K562 (cell line): ENCODE measurements around the gene ORM1.

Source experiments
- BHLHE40 ChIP-seq: IDR thresholded peaks from 2 replicates; pipeline ENCODE4 v1.6.1; 2011; ENCODE audit warnings: low read length, improper control_type of control experiment
- CHCHD3 ChIP-seq: fragments of 250-450 bp; sonication (Bioruptor Pico); IDR thresholded peaks from 2 replicates; pipeline ENCODE4 v2.1.2; 2022; ENCODE audit warnings: mild to moderate bottlenecking
- EWSR1 ChIP-seq: fragments of 450-650 bp; IDR thresholded peaks from 2 replicates; pipeline ENCODE4 v1.6.1; 2018; ENCODE audit warnings: borderline replicate concordance, mild to moderate bottlenecking, low read depth, moderate library complexity; ENCODE audit not compliant: partially characterized antibody
- FOXP1 ChIP-seq: sonication (generic); formaldehyde crosslinking; IDR thresholded peaks from 2 replicates; pipeline ENCODE4 v1.8.0; 2022; ENCODE audit warnings: mild to moderate bottlenecking, missing genetic modification reagents
- KLF13 ChIP-seq: fragments of 450-650 bp; IDR thresholded peaks from 2 replicates; pipeline ENCODE4 v1.6.1; 2016; ENCODE audit warnings: missing genetic modification characterization, low read depth, mild to moderate bottlenecking, missing compliant biosample characterization, moderate library complexity, borderline replicate concordance
- NR0B1 ChIP-seq: fragments of 450-650 bp; IDR thresholded peaks from one replicate; pipeline ENCODE4 v1.6.1; 2018; ENCODE audit warnings: mild to moderate bottlenecking, moderate library complexity; ENCODE audit not compliant: partially characterized antibody
- STAT5A ChIP-seq: IDR thresholded peaks from 2 replicates; pipeline ENCODE4 v1.6.1; 2012; ENCODE audit warnings: low read length, inconsistent platforms, borderline replicate concordance
- WHSC1 ChIP-seq: IDR thresholded peaks from one replicate; pipeline ENCODE4 v1.6.1; 2012; ENCODE audit warnings: low read length, control low read depth, inconsistent platforms
- ZC3H8 ChIP-seq: fragments of 450-650 bp; IDR thresholded peaks from 2 replicates; pipeline ENCODE4 v1.6.1; 2017
- ZFP91 ChIP-seq: sonication (generic); formaldehyde crosslinking; IDR thresholded peaks from 2 replicates; pipeline ENCODE4 v1.8.0; 2022; ENCODE audit warnings: mild to moderate bottlenecking, missing genetic modification reagents
- ZNF140 ChIP-seq: fragments of 250-450 bp; sonication (Bioruptor Pico); IDR thresholded peaks from 2 replicates; pipeline ENCODE4 v1.8.0; 2021; ENCODE audit warnings: moderate library complexity, mild to moderate bottlenecking, inconsistent platforms
- TF ChIP-seq, protein P1 (sequence below), 3 experiments: IDR thresholded peaks in 2 of 3; conservative IDR thresholded peaks in 1 of 3; 2 replicates each; pipeline ENCODE4 v1.5.1; 2011 to 2012; ENCODE audit warnings: low read length in 3 of 3, mild to moderate bottlenecking in 3 of 3, control low read depth in 2 of 3, improper control_type of control experiment in 1 of 3, inconsistent platforms in 1 of 3, low read depth in 1 of 3, mixed read lengths in 1 of 3, moderate library complexity in 1 of 3; ENCODE audit not compliant: insufficient read depth in 2 of 3

GRCh38 chr9:114339130-114339908 is 16.4 kb downstream of the ORM1 start:
- TF ChIP-seq FOXP1 (CRISPR knock-in tag): no peak
- no peak for TF ChIP-seq CHCHD3
- no peak for TF ChIP-seq BHLHE40
- no peak for TF ChIP-seq NR0B1
- TF ChIP-seq ZFP91 (CRISPR knock-in tag): no peak
- no peak for TF ChIP-seq EWSR1
- no peak for TF ChIP-seq ZNF140
- TF ChIP-seq, protein P1, sequence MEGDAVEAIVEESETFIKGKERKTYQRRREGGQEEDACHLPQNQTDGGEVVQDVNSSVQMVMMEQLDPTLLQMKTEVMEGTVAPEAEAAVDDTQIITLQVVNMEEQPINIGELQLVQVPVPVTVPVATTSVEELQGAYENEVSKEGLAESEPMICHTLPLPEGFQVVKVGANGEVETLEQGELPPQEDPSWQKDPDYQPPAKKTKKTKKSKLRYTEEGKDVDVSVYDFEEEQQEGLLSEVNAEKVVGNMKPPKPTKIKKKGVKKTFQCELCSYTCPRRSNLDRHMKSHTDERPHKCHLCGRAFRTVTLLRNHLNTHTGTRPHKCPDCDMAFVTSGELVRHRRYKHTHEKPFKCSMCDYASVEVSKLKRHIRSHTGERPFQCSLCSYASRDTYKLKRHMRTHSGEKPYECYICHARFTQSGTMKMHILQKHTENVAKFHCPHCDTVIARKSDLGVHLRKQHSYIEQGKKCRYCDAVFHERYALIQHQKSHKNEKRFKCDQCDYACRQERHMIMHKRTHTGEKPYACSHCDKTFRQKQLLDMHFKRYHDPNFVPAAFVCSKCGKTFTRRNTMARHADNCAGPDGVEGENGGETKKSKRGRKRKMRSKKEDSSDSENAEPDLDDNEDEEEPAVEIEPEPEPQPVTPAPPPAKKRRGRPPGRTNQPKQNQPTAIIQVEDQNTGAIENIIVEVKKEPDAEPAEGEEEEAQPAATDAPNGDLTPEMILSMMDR (IDR thresholded peaks at IDR 0.05 in 2 of 3, conservative IDR thresholded peaks at IDR 0.05 in 1 of 3; ENCODE audit: insufficient read depth in 2 of 3, low read depth in 1 of 3, low read length in 3 of 3): peak; percentile 83 to 95 (median 86)
- no peak for TF ChIP-seq STAT5A
- TF ChIP-seq WHSC1: no peak
- no peak for TF ChIP-seq ZC3H8
- TF ChIP-seq KLF13 (tag): no peak
